Urothelium cell line (cell line): Measurements from ENCODE around the gene APBB3.

Experiments
- DNase-seq: peaks from one replicate; pipeline ENCODE4 v3.0.0; 2011; ENCODE audit warnings: low spot score, mixed read lengths
- FAIRE-seq: peaks from 2 replicates; lab custom pipeline; 2011; peaks lifted over from hg19 to GRCh38; lab: Jason Lieb, UNC

The APBB3 gene

DNA sequence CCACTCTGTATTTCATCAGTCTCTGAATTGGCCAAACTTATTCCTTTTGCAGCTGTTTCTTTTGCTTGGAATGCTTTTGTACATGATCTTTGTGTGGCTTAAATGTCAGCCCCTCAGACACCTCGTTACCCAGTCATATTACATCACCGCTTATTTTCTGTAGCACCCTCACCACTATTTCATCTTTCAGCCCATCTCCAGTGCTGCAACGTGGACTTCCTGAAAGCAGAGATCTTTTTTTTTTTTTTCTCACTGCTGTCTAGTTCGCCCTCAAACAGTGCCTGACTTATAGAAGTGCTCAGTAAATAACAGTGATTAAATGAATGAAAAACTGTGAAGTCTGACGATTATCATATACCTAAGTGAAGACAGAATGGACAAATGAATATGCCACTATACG is 8.0 kb downstream of the APBB3 start:
- DNase-seq (no peak), FAIRE-seq (no peak)

GRCh38 chr5:140555747-140556312 is 8.6 kb downstream of the APBB3 start:
- FAIRE-seq (no peak), DNase-seq (no peak)

GRCh38 chr5:140554454-140554853 is 9.9 kb downstream of the APBB3 start:
- no peak for DNase-seq
- FAIRE-seq, result no peak

GRCh38 chr5:140553657-140554056 is 10.7 kb downstream of the APBB3 start:
- DNase-seq (no peak), FAIRE-seq (no peak)

GRCh38 chr5:140551872-140552271 is 12.5 kb downstream of the APBB3 start:
- no peak for FAIRE-seq

DNA sequence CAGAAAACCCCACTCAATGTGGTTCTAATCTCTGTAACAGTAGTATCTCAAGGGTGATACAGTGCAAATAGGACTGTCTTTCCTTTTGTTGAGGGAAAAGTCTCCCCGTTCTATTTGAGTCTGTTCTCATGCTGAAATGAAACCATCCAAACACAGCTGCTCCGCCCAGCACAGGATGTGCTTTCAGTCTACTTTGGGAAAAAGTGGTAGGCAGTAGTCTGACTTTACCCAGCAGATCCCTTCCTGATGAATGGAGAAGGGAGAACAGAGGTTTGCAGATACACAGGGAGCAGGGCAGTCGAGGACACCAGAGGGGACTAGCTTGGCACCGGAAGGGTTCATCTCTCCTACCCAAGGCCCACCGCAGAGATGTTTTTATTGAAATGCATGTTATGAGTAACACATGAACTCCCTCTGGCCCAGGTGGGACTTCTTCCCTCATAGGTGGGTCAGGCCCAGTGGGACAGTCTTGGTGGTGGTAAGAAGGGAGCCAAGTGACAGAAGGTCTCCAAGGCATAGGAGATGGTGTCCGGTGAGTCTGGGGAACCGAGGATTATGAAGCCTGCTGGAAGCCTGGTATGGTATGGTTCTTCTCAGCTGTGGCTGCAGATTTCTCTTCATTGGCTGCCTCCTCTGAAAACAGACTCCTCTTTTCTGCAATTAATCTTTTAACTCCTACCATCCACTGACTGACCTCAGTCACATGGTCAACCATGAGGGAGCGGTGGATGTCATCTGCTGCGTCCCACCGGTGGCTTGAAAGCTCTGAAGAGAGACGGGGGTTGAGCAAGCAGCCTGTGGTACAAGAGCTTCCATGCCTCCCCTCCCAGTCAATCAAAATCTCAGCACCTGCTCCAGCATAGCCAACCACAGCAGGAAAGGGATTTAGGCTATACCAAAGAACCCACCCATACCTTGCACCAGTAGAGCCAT is 14.0 kb downstream of the APBB3 start:
- no peak for DNase-seq
- no peak for FAIRE-seq

More at GRCh38 chr5:140551872-140552271, 12.5 kb downstream of the APBB3 start:
- DNase-seq, result no peak

DNA sequence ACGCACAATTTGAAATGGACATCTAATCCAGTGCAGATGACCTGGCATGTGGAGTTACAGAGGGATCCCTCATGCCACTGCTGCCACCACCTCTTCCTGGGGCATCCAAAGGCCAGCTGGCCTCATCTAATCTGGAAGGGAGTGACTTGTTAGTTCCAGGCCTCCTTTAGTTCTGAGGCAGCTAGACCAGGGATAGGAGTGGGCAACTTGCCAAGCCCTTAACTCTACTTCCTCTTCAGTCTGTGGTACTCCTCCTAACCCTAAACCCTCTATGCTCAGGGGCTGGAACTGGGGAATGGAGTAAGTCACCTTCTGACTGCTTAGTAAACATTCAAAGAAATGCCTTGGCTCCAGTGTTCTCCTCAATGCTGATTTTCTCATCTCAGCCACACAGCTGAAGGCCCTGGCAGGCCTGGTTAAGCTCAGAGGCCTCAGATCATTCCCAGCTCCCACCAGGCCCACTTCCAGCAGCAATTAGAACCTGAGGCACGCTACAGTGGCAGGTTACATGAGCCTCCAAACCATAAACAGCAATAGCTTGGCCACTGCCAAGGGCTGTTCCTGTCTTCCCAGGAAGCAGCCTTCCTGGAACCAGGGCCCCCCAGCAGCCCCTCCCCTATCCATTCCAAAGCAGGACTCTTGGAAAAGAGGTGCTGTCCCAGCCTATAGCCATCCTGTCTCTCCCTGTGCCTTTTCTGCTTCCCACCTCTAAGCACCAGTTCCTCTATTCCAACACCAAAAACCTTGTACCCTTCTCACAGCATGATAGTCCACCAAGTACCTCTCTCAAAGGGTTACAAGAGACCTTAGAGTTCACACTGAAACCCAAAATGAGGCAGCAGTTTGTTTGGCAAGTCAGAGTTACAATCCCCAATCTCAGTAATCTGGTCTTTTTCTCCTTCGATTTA is 14.9 kb downstream of the APBB3 start:
- DNase-seq (no peak), FAIRE-seq (no peak)

- FAIRE-seq (no peak), DNase-seq (no peak)
Measured at GRCh38 chr5:140548791-140549190, 15.6 kb downstream of the APBB3 start.

GRCh38 chr5:140548300-140548688 is 16.1 kb downstream of the APBB3 start:
- DNase-seq (no peak), FAIRE-seq (no peak)

DNA sequence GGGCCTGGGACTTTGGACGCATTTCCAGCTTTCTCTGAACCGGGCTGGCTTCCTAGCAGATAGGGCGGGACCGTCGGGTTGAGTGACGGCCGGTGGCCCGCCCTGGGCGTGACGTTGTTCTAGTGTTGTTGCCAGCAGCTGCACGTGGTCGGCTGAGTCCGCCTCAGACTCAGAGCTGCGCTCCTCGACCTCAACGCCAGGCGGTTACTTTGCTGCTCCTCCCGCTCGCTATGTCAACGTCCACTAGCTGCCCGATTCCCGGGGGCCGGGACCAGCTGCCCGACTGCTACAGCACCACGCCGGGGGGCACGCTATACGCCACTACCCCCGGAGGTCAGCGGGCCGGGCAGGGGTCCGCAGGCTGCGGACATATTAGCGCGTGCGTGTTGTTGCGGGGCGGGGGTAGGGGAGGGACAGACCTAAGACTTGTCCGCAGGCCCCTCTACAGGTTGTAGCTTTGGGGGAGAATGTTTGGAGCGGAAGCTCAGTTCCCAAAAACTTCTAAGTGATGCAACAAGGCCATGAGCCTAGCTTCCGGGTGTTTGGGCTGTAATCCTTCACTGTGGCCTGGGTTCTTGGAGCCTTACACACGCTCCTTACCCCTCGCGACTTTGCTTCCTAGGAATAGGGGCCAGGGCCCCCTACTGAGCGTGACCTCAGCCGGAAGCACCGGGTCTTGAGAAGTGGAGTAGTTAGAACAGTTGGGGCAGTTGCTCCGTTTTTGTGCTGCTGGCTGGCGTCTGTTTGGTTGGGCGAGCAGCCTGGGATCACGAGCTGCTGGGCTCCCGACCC is 16.7 kb downstream of the APBB3 start, which contains the start of gene EIF4EBP3:
Gene EIF4EBP3, plus strand, starts transcription at position 155 of the 792 bp plus-strand sequence. Its CDS starts 76 bp downstream, at position 231.
- no peak for FAIRE-seq
- no peak for DNase-seq

- FAIRE-seq (no peak), DNase-seq (no peak)
Measured at GRCh38 chr5:140546851-140547507, 17.4 kb downstream of the APBB3 start.

GRCh38 chr5:140545606-140546005 is 18.8 kb downstream of the APBB3 start:
- FAIRE-seq (no peak), DNase-seq (no peak)

DNA sequence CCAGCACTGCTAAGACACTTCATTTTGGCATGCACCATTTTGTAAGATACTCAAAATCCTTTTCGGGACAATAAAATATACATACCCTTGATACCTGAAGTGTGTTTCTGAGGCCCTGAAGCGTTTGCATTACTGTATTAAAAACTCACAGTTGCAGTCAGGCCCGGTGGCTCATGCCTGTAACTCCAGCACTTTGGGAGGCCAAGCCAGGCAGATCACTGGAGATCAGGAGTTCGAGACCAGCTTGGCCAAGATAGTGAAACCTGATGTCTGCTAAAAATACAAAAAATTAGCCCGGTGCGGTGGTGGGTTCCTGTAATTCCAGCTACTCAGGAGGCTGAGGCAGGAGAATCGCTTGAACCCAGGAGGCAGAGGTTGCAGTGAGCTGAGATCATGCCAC is 19.4 kb downstream of the APBB3 start:
- DNase-seq, result no peak
- FAIRE-seq, result no peak

GRCh38 chr5:140542972-140543371 is 21.4 kb downstream of the APBB3 start:
- no peak for FAIRE-seq
- no peak for DNase-seq

- no peak for FAIRE-seq
- no peak for DNase-seq
Measured at GRCh38 chr5:140540227-140540626, 24.2 kb downstream of the APBB3 start.

GRCh38 chr5:140524003-140524402 is 40.4 kb downstream of the APBB3 start:
- FAIRE-seq (no peak), DNase-seq (no peak)

DNA sequence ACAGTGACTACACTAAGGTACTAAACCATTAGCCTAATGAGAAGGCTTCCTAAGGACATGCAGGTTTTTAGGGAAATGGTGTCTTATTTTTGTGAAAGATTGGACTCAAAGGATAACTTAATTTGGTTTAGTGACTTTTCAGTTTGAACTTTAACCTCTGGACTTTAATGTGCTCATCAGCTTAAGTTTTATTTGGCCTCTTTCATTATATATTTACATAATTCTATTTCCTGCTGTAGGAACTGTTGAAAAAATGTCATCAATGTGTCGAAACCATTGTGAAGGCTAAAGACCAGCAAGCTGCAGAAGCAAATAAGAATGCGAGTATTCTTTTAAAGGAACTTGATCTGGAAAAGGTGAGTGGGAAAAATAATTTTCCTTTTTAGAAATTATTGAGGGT is 51.3 kb downstream of the APBB3 start:
- DNase-seq (no peak), FAIRE-seq (no peak)

GRCh38 chr5:140509898-140510297 is 54.5 kb downstream of the APBB3 start:
- DNase-seq, result no peak
- FAIRE-seq, result no peak
